Trophoblast cell (in vitro differentiated cells and primary cell): ENCODE data around the gene TAAR2. TPM values are rescaled to one million over a fixed set of nuclear protein-coding genes. Genes with fewer than 3 reads are reported as not detected.
A peak's percentile ranks its signal among the peaks of the same experiment; 100 is the strongest.

Experiments
- DNase-seq, 2 donors: peaks; one replicate each; pipeline ENCODE4 v3.0.0-alpha.2; 2016
- H2AFZ ChIP-seq: 2 replicates; pipeline ENCODE4 v1.6.1; 2013; ENCODE audit warnings: low read length, moderate library complexity, mild to moderate bottlenecking; ENCODE audit not compliant: insufficient read depth, poor library complexity
- H2AK5ac ChIP-seq: 2 replicates; pipeline ENCODE4 v1.6.1; 2013; ENCODE audit warnings: mild to moderate bottlenecking, low read length
- H2BK120ac ChIP-seq: 2 replicates; pipeline ENCODE4 v1.6.1; 2013; ENCODE audit warnings: low read length, mild to moderate bottlenecking, moderate library complexity; ENCODE audit not compliant: insufficient read depth, poor library complexity
- H2BK12ac ChIP-seq: 2 replicates; pipeline ENCODE4 v1.6.1; 2013; ENCODE audit warnings: mild to moderate bottlenecking, low read length, moderate library complexity
- H2BK5ac ChIP-seq: 2 replicates; pipeline ENCODE4 v1.6.1; 2013; ENCODE audit warnings: low read length, low read depth, moderate library complexity, mild to moderate bottlenecking; ENCODE audit not compliant: poor library complexity
- H3K14ac ChIP-seq: 2 replicates; pipeline ENCODE4 v1.6.1; 2013; ENCODE audit warnings: mild to moderate bottlenecking, low read length
- H3K18ac ChIP-seq: 2 replicates; pipeline ENCODE4 v1.6.1; 2013; ENCODE audit warnings: mild to moderate bottlenecking, low read length
- H3K23ac ChIP-seq: 2 replicates; pipeline ENCODE4 v1.6.1; 2013; ENCODE audit warnings: low read length
- H3K27ac ChIP-seq: 2 replicates; pipeline ENCODE4 v1.5.1; 2013; ENCODE audit warnings: low read depth, mild to moderate bottlenecking, inconsistent platforms, low read length, moderate library complexity
- H3K27me3 ChIP-seq: 2 replicates; pipeline ENCODE4 v1.6.1; 2013; ENCODE audit warnings: inconsistent platforms, mild to moderate bottlenecking, low read length, moderate library complexity; ENCODE audit not compliant: insufficient read depth
- H3K36me3 ChIP-seq, 2 experiments: 1 replicate in 1 of 2; 2 replicates in 1 of 2; pipeline ENCODE4 v1.6.1; 2013; ENCODE audit warnings: low read length in 2 of 2, mild to moderate bottlenecking in 2 of 2, moderate library complexity in 1 of 2; ENCODE audit not compliant: insufficient read depth in 2 of 2, control insufficient read depth in 1 of 2
- H3K4ac ChIP-seq: 2 replicates; pipeline ENCODE4 v1.6.1; 2013; ENCODE audit warnings: low read depth, mild to moderate bottlenecking, low read length, moderate library complexity
- H3K4me1 ChIP-seq, 2 experiments: 1 replicate in 1 of 2; 2 replicates in 1 of 2; pipeline ENCODE4 v1.6.1; 2013; ENCODE audit warnings: low read length in 2 of 2, mild to moderate bottlenecking in 2 of 2, moderate library complexity in 1 of 2; ENCODE audit not compliant: insufficient read depth in 2 of 2, control insufficient read depth in 1 of 2
- H3K4me2 ChIP-seq: 2 replicates; pipeline ENCODE4 v1.6.1; 2013; ENCODE audit warnings: inconsistent platforms, mild to moderate bottlenecking, low read length, moderate library complexity
- H3K4me3 ChIP-seq: 2 replicates; pipeline ENCODE4 v1.5.1; 2013; ENCODE audit warnings: mild to moderate bottlenecking, low read depth, low read length, inconsistent platforms
- H3K79me1 ChIP-seq: one replicate; pipeline ENCODE4 v1.6.1; 2013; ENCODE audit warnings: low read length
- H3K79me2 ChIP-seq: 2 replicates; pipeline ENCODE4 v1.6.1; 2013; ENCODE audit warnings: low read length, mild to moderate bottlenecking; ENCODE audit not compliant: control insufficient read depth, insufficient read depth, poor library complexity
- H3K9ac ChIP-seq: 2 replicates; pipeline ENCODE4 v1.6.1; 2013; ENCODE audit warnings: mild to moderate bottlenecking, low read length
- H3K9me3 ChIP-seq: 2 replicates; pipeline ENCODE4 v1.6.1; 2013; ENCODE audit warnings: low read depth, mild to moderate bottlenecking, control low read depth, inconsistent platforms, low read length; ENCODE audit not compliant: insufficient read depth
- H4K12ac ChIP-seq: 2 replicates; pipeline ENCODE4 v1.6.1; 2013; ENCODE audit warnings: low read depth, mild to moderate bottlenecking, low read length, moderate library complexity
- H4K8ac ChIP-seq: 2 replicates; pipeline ENCODE4 v1.6.1; 2013; ENCODE audit warnings: low read depth, mild to moderate bottlenecking, low read length, moderate library complexity
- H4K91ac ChIP-seq: one replicate; pipeline ENCODE4 v1.6.1; 2013; ENCODE audit warnings: low read depth, mild to moderate bottlenecking, low read length, moderate library complexity
- WGBS: extraction: QIAGEN DNeasy Blood & Tissue Kit; methylation state at CpG from one replicate; pipeline ENCODE4 v1.1.7; 2013; ENCODE audit warnings: missing lambda C conversion rate; ENCODE audit not compliant: insufficient read length, insufficient coverage; ENCODE audit errors: extremely low coverage; 5-methylcytosine and 5-hydroxymethylcytosine counted together
- polyA plus RNA-seq: library from polyadenylated mRNA; stranded (reverse); fragments of 200-250 nt; gene quantifications from 2 replicates; pipeline ENCODE4 v1.2.3, GENCODE V29; 2013

Gene TAAR2, protein sequence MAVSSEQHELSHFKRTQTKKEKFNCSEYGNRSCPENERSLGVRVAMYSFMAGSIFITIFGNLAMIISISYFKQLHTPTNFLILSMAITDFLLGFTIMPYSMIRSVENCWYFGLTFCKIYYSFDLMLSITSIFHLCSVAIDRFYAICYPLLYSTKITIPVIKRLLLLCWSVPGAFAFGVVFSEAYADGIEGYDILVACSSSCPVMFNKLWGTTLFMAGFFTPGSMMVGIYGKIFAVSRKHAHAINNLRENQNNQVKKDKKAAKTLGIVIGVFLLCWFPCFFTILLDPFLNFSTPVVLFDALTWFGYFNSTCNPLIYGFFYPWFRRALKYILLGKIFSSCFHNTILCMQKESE
- not detected in 2 replicates for polyA plus RNA-seq

DNA sequence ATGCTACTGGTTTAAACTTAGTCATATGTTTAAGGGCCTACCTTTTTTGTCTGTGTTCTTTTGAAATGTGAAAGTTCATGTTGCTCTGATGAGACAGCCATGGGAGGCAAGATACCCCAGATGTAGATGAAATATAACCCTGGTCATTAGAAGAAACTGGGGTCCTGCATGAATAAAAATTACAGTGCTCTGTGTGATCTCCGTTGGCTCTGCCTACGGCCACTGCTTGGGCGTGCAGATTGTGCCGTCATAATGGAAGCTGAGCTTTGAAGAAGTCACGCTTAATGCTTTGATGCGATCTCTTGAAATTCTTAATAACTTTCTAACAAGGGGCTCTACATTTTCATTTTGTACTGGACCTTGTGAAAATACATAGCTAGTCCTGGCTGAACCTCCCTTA, at the start of gene TAAR2:
TAAR2 (minus strand) TSS at position 101 of the 400 bp plus-strand sequence; CDS start at position 101, 0 bp downstream.
- no peak within 1 kb of the TSS for H3K14ac ChIP-seq
- H3K27ac ChIP-seq, result no peak within 1 kb of the TSS
- no peak within 1 kb of the TSS for H4K91ac ChIP-seq
- H3K4me1 ChIP-seq, result no peaks in the 10 kb centered on the region
- no peak within 1 kb of the TSS for H3K9ac ChIP-seq
- no peak within 1 kb of the TSS for H2BK5ac ChIP-seq
- no peak within 1 kb of the TSS for H2AK5ac ChIP-seq
- no peak within 1 kb of the TSS for H4K12ac ChIP-seq
- no peak within 1 kb of the TSS for H3K4ac ChIP-seq
- no peak within 1 kb of the TSS for H3K18ac ChIP-seq
- WGBS, result no CpG with 5 or more reads among the region's 6 CpGs
- H3K9me3 ChIP-seq, result no peaks in the 10 kb centered on the region
- H3K36me3 ChIP-seq, result no peaks in the 10 kb centered on the region
- H2BK12ac ChIP-seq, result no peak within 1 kb of the TSS
- H3K79me1 ChIP-seq, result no peaks in the 10 kb centered on the region
- no peak within 1 kb of the TSS for H3K4me2 ChIP-seq
- no peak within 1 kb of the TSS for H2BK120ac ChIP-seq
- no peak within 1 kb of the TSS for H2AFZ ChIP-seq
- no peak for DNase-seq
- H3K4me3 ChIP-seq, result no peak within 1 kb of the TSS
- H3K79me2 ChIP-seq, result no peaks in the 10 kb centered on the region
- no peaks in the 10 kb centered on the region for H3K27me3 ChIP-seq
- H4K8ac ChIP-seq, result no peak within 1 kb of the TSS
- no peak within 1 kb of the TSS for H3K23ac ChIP-seq

DNA sequence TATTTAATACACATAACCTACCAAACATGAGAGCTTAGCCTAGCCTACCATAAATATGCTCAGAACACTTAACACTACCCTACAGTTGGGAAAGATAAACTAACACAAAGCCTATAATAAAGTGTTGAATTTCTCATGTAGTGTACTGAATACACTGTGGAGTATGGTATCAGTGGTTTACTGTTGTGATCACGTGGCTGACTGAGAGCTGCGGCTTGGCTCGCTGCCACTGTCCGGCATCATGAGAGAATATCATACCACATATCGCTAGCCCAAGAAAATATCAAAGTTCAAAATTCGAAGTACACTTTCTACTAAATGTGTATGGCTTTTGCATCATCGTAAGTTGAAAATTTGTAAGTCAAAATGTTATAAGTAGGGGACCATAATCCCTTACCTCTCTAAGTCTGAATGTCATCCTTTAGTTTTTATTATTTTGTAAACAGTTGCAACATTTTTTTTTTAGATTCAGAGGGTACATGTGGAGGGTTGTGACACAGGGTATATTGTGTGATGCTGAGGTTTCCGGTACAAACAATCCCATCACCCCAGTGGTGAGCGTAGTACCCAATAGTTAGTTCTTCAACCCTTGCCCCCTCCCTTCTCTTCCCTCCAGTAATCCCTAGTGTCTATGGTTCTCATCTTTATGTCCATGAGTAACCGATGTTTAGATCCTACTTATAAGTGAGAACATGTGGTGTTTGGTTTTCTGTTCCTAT, 49.5 kb upstream of the TAAR2 start:
- H2AFZ ChIP-seq, result no peak overlapping the region
- no peaks in the 10 kb centered on the region for H3K27me3 ChIP-seq
- H4K12ac ChIP-seq, result no peak overlapping the region
- no peak overlapping the region for H4K8ac ChIP-seq
- H3K79me2 ChIP-seq, result no peaks in the 10 kb centered on the region
- H3K23ac ChIP-seq, result no peak overlapping the region
- no CpG with 5 or more reads among the region's 10 CpGs for WGBS
- no peak overlapping the region for H3K27ac ChIP-seq
- no peak overlapping the region for H2BK5ac ChIP-seq
- H2AK5ac ChIP-seq, result no peak overlapping the region
- no peak for DNase-seq
- H2BK12ac ChIP-seq, result no peak overlapping the region
- H3K4me1 ChIP-seq, result no peaks in the 10 kb centered on the region
- no peaks in the 10 kb centered on the region for H3K36me3 ChIP-seq
- H3K4ac ChIP-seq, result no peak overlapping the region
- no peaks in the 10 kb centered on the region for H3K9me3 ChIP-seq
- H4K91ac ChIP-seq, result no peak overlapping the region
- no peak overlapping the region for H3K14ac ChIP-seq
- H3K4me2 ChIP-seq, result no peak overlapping the region
- no peak overlapping the region for H3K18ac ChIP-seq
- H2BK120ac ChIP-seq, result no peak overlapping the region
- H3K9ac ChIP-seq, result no peak overlapping the region
- no peak overlapping the region for H3K4me3 ChIP-seq
- H3K79me1 ChIP-seq, result no peaks in the 10 kb centered on the region

DNA sequence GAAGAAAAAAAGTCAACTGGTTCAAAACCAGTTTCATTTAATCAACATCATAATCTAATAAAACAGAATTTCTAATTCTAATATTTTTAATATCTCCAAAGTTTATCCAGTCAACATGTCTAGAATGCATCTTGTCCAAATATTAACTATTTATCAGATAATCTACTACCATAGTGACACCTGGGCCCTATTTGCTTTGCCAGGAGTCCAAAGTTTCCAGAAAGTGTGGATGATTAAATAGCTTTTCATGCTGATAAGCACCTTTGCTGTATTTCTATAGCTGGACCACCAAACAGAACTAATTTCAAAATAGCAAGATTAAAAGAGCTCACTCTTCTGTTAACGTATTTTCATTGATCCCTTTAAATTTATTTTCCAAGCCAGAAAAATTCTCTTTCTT, 47.2 kb upstream of the TAAR2 start:
- Histone ChIP-seq H3K36me3 (no peaks in the 10 kb centered on the region), H3K23ac (no peak overlapping the region), H2AK5ac (no peak overlapping the region), H3K4ac (no peak overlapping the region), H4K12ac (no peak overlapping the region), H3K4me2 (no peak overlapping the region), H3K9ac (no peak overlapping the region), H3K4me3 (no peak overlapping the region), H3K9me3 (no peaks in the 10 kb centered on the region), H2BK5ac (no peak overlapping the region), H3K79me2 (no peaks in the 10 kb centered on the region), H4K91ac (no peak overlapping the region), H4K8ac (no peak overlapping the region), H3K27me3 (no peaks in the 10 kb centered on the region), H2BK120ac (no peak overlapping the region), H3K27ac (no peak overlapping the region), H3K18ac (no peak overlapping the region), H2AFZ (no peak overlapping the region), H3K79me1 (no peaks in the 10 kb centered on the region), H2BK12ac (no peak overlapping the region), H3K14ac (no peak overlapping the region), H3K4me1 (no peaks in the 10 kb centered on the region)
- DNase-seq, result no peak
- WGBS, result no CpG with 5 or more reads among the region's 1 CpG

DNA sequence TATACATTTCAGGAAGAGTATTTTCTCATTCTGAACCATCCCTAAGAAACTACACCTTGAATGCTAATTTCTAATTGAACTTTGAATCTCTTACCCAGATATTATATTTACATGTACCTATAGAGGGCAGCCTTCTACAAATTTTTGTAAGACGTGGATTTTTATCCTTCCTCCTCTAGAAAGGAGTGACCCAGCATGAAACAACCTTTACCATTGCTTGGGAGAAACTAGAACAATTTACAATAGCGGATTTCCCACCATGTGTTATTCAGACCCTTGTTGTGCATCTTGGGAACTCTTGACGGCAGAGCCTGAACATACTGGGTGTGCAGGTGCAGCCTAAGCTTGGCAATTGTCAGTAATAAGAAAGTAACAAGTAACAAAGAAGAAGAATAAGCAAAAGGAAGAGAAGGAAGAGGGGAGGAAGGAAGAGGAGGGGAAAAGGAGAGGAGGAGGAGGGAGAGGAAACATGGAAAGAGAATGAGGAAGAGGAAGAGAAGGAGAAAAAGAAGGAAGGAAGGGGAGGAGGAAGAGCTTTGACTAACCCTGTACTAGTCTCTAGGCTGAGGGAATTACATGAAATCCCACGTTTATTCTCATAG, 45.7 kb upstream of the TAAR2 start:
- H3K9me3 ChIP-seq, result no peaks in the 10 kb centered on the region
- no peaks in the 10 kb centered on the region for H3K27me3 ChIP-seq
- H4K8ac ChIP-seq, result peak overlapping the region; percentile 54
- peak overlapping the region; percentile 64 for H2BK12ac ChIP-seq
- no peak overlapping the region for H3K4ac ChIP-seq
- peak overlapping the region; percentile 2 for H4K91ac ChIP-seq
- no peak overlapping the region for H2BK120ac ChIP-seq
- H3K79me1 ChIP-seq, result no peaks in the 10 kb centered on the region
- H3K36me3 ChIP-seq, result no peaks in the 10 kb centered on the region
- no peak overlapping the region for H3K23ac ChIP-seq
- no peak overlapping the region for H3K4me3 ChIP-seq
- H2AFZ ChIP-seq, result no peak overlapping the region
- DNase-seq, result peak in 1 of 2 donors; percentile 75
- no peak overlapping the region for H3K18ac ChIP-seq
- no peak overlapping the region for H3K9ac ChIP-seq
- H3K27ac ChIP-seq, result no peak overlapping the region
- no peak overlapping the region for H4K12ac ChIP-seq
- H2BK5ac ChIP-seq, result no peak overlapping the region
- H3K4me2 ChIP-seq, result no peak overlapping the region
- H3K79me2 ChIP-seq, result no peaks in the 10 kb centered on the region
- H3K4me1 ChIP-seq, result no peaks in the 10 kb centered on the region
- no CpG with 5 or more reads among the region's 4 CpGs for WGBS
- H3K14ac ChIP-seq, result no peak overlapping the region
- no peak overlapping the region for H2AK5ac ChIP-seq
